ENCODE data around the gene S100A5. TPM values are rescaled to one million over a fixed set of nuclear protein-coding genes. Genes with fewer than 3 reads are reported as not detected.
A peak's percentile ranks its signal among the peaks of the same experiment; 100 is the strongest.
"Not testable (repeated sequence)": the region's sequence is repeated elsewhere in the genome, so short reads cannot be mapped to it uniquely, and the experiment has no call there.

S100A5 gene
- total RNA-seq, 4 donors from 2014 or later, result 0.98 TPM; not detected in 3

- no peak overlapping the region for H3K27ac ChIP-seq (replicated peaks in 1 of 4)
- H3K4me3 ChIP-seq, result no peak overlapping the region
- H3K4me1 ChIP-seq, result peaks cover 8 to 11% (median 9%) of the 10 kb centered on the region in 4 donors
- TF ChIP-seq EP300 (IDR thresholded peaks at IDR 0.05) (no peak), POLR2AphosphoS5 (IDR thresholded peaks at IDR 0.05) (no peak), POLR2A (IDR thresholded peaks at IDR 0.05; ENCODE audit: low read depth) (no peak), CTCF (IDR thresholded peaks at IDR 0.05) (no peak)
- H3K36me3 ChIP-seq, result no peaks in the 10 kb centered on the region
- intact Hi-C loops (cut with DNase I), result loop anchor here (10.0 kb wide), 1 partner anchor 78 kb away; the partner anchor contains the start of gene SNAPIN
- no peaks in the 10 kb centered on the region for H3K27me3 ChIP-seq
- WGBS, result 79% methylated on average over 4 of the region's 4 CpGs
- no peaks in the 10 kb centered on the region for H3K9me3 ChIP-seq
- DNase-seq (ENCODE audit: extremely low spot score), result no peak
Measured at GRCh38 chr1:153577138-153577537, 36.4 kb upstream of the S100A5 start.

- intact Hi-C loops (cut with DNase I), result loop anchor here (10.0 kb wide), 1 partner anchor 79 kb away; the partner anchor contains the start of gene SNAPIN
- 92% methylated on average over 10 of the region's 10 CpGs for WGBS
- not testable (repeated sequence) for H3K27me3 ChIP-seq
Measured at GRCh38 chr1:153575497-153575896, 34.8 kb upstream of the S100A5 start.

GRCh38 chr1:153575081-153575491 lies 34.4 kb upstream of the S100A5 start:
- WGBS, result 94% methylated on average over 27 of the region's 35 CpGs
- H3K4me1 ChIP-seq, result peaks cover 8 to 12% (median 10%) of the 10 kb centered on the region in 4 donors
- not testable (repeated sequence) for DNase-seq (ENCODE audit: extremely low spot score); H3K4me3 ChIP-seq; H3K9me3 ChIP-seq; H3K27ac ChIP-seq (replicated peaks in 1 of 4); H3K27me3 ChIP-seq; H3K36me3 ChIP-seq
- intact Hi-C loops (cut with DNase I), result loop anchor here (10.0 kb wide), 1 partner anchor 80 kb away; the partner anchor contains the start of gene SNAPIN

More at GRCh38 chr1:153575497-153575896, 34.8 kb upstream of the S100A5 start:
- not testable (repeated sequence) for H3K9me3 ChIP-seq; H3K27ac ChIP-seq (replicated peaks in 1 of 4); DNase-seq (ENCODE audit: extremely low spot score); H3K36me3 ChIP-seq; H3K4me3 ChIP-seq
- peaks cover 8 to 12% (median 10%) of the 10 kb centered on the region in 4 donors for H3K4me1 ChIP-seq

GRCh38 chr1:153573351-153573750 lies 32.6 kb upstream of the S100A5 start:
- DNase-seq (ENCODE audit: extremely low spot score), result no peak
- no peaks in the 10 kb centered on the region for H3K9me3 ChIP-seq
- intact Hi-C loops (cut with DNase I), result loop anchor here (5.0 to 10.0 kb wide), 3 partner anchors 44 to 174 kb away; partner anchors contain the start of genes S100A14 and SNAPIN
- peak overlapping the region; percentile 45 to 63 (median 62) for H3K27ac ChIP-seq (replicated peaks in 1 of 4)
- no peaks in the 10 kb centered on the region for H3K36me3 ChIP-seq
- H3K4me1 ChIP-seq, result peaks cover 14 to 21% (median 17%) of the 10 kb centered on the region in 4 donors
- no peaks in the 10 kb centered on the region for H3K27me3 ChIP-seq
- 61% methylated on average over 3 of the region's 3 CpGs for WGBS
- no peak overlapping the region for H3K4me3 ChIP-seq
- TF ChIP-seq POLR2AphosphoS5 (IDR thresholded peaks at IDR 0.05) (no peak), CTCF (IDR thresholded peaks at IDR 0.05) (no peak)

GRCh38 chr1:153572569-153573015 lies 31.9 kb upstream of the S100A5 start:
- intact Hi-C loops (cut with DNase I), result loop anchor here (5.0 to 10.0 kb wide), 3 partner anchors 45 to 175 kb away; partner anchors contain the start of genes S100A14 and SNAPIN
- no peaks in the 10 kb centered on the region for H3K9me3 ChIP-seq
- TF ChIP-seq CTCF (IDR thresholded peaks at IDR 0.05) (peak; percentile 76 to 88 (median 87)), POLR2A (IDR thresholded peaks at IDR 0.05; ENCODE audit: low read depth) (no peak), EP300 (IDR thresholded peaks at IDR 0.05) (no peak), POLR2AphosphoS5 (IDR thresholded peaks at IDR 0.05) (peak; percentile 64 to 80)
- H3K4me1 ChIP-seq, result peaks cover 21 to 29% (median 25%) of the 10 kb centered on the region in 4 donors
- no peaks in the 10 kb centered on the region for H3K36me3 ChIP-seq
- WGBS, result 18% methylated on average over 3 of the region's 3 CpGs
- no peaks in the 10 kb centered on the region for H3K27me3 ChIP-seq
- no peak for DNase-seq (ENCODE audit: extremely low spot score)
- H3K27ac ChIP-seq (replicated peaks in 1 of 4), result peak overlapping the region; percentile 45 to 63 (median 62)
- H3K4me3 ChIP-seq, result no peak overlapping the region

GRCh38 chr1:153571706-153572105 lies 31.0 kb upstream of the S100A5 start:
- 69% methylated on average over 7 of the region's 7 CpGs for WGBS
- H3K4me3 ChIP-seq, result no peak overlapping the region

More at GRCh38 chr1:153571706-153572105, 31.0 kb upstream of the S100A5 start:
- TF ChIP-seq EP300 (IDR thresholded peaks at IDR 0.05), result no peak
- no peak for TF ChIP-seq CTCF (IDR thresholded peaks at IDR 0.05)
- no peak for TF ChIP-seq POLR2A (IDR thresholded peaks at IDR 0.05; ENCODE audit: low read depth)
- no peak for TF ChIP-seq POLR2AphosphoS5 (IDR thresholded peaks at IDR 0.05)
- Histone ChIP-seq H3K4me1 (peaks cover 30 to 38% (median 34%) of the 10 kb centered on the region in 4 donors), H3K36me3 (no peaks in the 10 kb centered on the region), H3K27ac (replicated peaks in 1 of 4) (peak overlapping the region in 3 of 4 donors; percentile 45 to 63 (median 62)), H3K27me3 (no peaks in the 10 kb centered on the region), H3K9me3 (no peaks in the 10 kb centered on the region)
- intact Hi-C loops (cut with DNase I), result loop anchor here (5.0 to 10.0 kb wide), 3 partner anchors 46 to 176 kb away; partner anchors contain the start of genes S100A14 and SNAPIN
- no peak for DNase-seq (ENCODE audit: extremely low spot score)
